GM21528 (cell line): ENCODE data around the gene SHKBP1.
"Not testable (repeated sequence)": the region's sequence is repeated elsewhere in the genome, so short reads cannot be mapped to it uniquely, and the experiment has no call there.

ENCODE experiments used
- ATAC-seq: cut with Tn5 transposase; IDR thresholded peaks from one replicate; pipeline ENCODE4 v1.9.1; 2021; ENCODE audit warnings: mild to moderate bottlenecking, moderate library complexity; ENCODE audit not compliant: unreplicated experiment, low FRiP score

SHKBP1 gene

DNA sequence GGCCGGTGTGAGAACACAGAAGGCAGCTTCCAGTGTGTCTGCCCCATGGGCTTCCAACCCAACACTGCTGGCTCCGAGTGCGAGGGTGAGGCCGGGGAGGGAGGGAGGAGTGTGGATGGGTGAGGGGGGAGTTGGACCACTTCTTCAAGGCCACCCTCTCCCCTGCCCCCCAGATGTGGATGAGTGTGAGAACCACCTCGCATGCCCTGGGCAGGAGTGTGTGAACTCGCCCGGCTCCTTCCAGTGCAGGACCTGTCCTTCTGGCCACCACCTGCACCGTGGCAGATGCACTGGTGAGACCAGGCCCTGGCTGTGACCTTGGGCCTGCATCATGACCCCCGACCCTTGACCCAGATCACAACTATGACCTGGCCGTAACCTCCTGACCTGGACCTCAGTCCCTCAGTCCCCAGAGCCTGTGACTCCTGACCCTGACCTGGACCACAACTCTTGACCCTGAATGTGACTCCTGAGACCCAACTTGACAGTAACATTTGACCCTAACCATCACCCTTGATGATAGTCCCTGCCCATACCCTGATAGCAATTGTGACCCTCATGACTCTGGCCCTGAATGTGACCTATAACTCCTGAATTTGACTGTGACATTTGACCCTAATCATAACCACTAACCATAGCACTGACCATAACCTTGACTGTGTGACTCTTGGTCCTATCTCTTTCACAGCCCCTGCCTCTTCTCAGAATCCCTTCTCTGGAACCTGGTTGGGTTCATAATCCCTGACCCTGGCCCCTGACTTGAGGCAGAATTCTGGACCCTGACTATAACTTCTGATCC, 35.4 kb downstream of the SHKBP1 start:
- ATAC-seq = no peak

DNA sequence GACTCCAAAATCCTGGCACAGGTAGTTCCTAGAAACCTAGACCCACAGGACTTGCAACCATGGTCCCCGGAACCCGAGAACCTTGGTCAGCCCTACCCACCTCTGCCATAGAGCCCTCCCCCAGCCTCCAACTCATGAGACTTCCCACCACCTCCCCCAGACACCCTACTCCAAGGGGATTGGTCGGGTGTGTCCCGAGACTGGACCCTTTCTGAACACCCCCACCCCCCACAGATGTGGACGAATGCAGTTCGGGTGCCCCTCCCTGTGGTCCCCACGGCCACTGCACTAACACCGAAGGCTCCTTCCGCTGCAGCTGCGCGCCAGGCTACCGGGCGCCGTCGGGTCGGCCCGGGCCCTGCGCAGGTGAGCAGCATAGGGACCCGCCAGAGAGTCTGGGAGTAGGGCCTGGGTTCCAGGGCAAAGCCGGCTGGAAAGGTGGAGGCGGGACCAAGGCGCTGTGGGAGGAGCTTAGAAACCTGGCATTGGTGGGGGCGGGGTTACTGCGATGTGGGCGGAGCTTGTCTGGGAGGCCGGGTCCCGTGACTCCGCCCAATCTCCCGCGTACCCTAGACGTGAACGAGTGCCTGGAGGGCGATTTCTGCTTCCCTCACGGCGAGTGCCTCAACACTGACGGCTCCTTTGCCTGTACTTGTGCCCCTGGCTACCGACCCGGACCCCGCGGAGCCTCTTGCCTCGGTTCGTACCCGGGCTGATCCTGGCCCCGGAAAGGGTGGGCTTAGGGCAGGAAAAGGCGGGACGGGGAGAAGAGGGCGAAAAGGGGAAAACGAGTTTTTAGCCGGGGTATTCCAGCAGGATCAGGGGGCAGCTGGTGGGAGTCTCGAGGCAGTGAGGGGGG, 36.4 kb downstream of the SHKBP1 start:
- no peak for ATAC-seq

GRCh38 chr19:40613690-40614621, 37.3 kb downstream of the SHKBP1 start:
- peak; percentile 45 for ATAC-seq

GRCh38 chr19:40614622-40615411, 38.1 kb downstream of the SHKBP1 start:
- no peak for ATAC-seq

DNA sequence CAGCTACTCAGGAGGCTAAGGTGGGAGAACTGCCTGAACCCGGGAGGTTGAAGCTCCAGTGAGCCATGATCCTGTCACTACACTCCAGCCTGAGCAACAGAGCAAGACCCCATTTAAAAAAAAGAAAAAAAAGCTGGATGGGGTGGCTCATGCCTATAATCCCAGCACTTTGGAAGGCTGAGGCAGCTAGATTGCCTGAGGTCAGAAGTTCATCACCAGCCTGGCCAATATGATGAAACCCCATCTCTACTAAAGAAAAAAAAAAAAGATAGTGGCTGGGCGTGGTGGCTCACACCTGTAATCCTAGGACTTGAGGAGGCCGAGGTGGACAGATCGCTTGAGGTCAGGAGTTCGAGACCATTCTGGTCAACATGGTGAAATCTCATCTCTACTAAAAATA, 39.5 kb downstream of the SHKBP1 start:
- no peak for ATAC-seq

DNA sequence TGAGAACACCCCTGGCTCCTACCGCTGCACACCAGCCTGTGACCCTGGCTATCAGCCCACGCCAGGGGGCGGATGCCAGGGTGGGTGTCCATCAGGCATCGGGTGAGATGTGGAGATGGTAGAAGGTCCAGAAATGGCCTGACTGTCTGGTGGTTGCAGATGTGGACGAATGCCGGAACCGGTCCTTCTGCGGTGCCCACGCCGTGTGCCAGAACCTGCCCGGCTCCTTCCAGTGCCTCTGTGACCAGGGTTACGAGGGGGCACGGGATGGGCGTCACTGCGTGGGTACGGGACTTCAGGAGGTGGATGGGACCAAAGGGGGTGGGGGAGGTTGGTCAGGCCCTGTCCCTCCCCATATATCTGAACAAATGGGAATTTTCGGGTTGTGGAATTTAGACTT, 40.3 kb downstream of the SHKBP1 start:
- no peak for ATAC-seq

DNA sequence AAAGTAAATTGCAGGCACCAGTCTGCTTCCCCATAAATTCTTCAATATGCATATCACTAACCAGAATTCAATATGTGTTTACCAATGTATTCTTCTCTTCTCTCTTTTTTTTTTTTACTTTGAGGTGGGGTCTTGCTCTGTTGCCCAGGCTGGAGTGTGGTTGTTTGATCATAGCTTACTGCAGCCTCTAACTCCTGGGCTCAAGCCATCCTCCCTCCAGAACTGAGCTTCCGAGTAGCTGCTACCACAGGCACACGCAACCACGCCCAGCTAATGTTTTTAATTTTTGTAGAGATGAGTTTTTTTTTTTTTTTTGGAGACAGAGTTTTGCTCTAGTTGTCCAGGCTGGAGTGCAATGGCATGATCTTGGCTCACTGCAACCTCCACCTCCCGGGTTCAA, 41.3 kb downstream of the SHKBP1 start:
- ATAC-seq = no peak

DNA sequence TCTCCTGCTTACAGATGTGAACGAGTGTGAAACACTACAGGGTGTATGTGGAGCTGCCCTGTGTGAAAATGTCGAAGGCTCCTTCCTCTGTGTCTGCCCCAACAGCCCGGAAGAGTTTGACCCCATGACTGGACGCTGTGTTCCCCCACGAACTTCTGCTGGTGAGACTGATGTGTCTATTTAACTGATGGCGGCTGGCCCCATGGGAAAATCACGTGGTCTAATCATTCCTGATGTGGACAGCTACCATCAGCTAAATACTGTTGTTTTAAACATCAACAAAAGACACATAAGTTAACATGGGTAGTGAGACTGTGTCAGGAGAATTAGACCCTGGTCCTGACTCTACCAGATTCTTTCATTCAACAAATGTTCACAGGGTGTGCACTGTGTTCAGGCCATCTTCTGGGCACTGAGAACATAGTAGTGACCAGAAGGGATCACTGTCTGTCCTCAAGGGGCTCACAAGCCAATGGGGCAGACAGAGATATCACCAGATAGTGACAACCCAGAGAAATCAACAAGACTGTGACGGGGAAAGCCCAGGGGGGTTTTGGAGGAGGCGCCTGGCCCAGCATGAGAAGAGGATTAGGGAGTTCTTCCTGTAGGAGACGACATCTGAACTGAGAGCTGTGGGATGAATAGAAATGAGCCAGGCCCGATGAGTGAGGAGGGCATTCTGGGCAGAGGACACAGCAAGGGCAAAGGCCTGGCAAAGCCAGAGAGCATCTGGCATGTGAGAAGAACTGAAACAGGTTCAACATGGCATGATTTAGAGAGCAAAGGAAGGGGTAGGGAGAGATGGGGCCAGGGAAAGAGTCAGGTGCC, 42.9 kb downstream of the SHKBP1 start:
- ATAC-seq = no peak

- no peak for ATAC-seq
Measured at GRCh38 chr19:40620161-40620485, 43.5 kb downstream of the SHKBP1 start.

DNA sequence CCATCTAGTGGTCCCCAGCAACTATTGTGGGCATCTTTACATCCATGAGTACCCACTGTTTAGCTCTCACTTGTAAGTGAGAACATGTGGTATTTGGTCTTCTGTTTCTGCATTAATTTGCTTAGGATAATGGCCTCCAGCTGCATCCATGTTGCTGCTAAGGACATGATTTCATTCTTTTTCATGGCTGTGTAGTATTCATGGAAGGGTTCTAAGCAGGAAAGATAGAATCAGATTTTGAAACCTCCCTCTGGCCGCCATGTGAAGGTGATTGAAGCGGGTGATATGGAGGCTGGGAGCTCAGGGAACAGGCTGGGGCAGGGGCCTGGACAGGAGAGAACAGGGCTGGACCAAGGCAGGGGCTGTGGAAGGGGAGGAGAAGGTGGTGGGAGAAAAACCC, 44.6 kb downstream of the SHKBP1 start:
- no peak for ATAC-seq

DNA sequence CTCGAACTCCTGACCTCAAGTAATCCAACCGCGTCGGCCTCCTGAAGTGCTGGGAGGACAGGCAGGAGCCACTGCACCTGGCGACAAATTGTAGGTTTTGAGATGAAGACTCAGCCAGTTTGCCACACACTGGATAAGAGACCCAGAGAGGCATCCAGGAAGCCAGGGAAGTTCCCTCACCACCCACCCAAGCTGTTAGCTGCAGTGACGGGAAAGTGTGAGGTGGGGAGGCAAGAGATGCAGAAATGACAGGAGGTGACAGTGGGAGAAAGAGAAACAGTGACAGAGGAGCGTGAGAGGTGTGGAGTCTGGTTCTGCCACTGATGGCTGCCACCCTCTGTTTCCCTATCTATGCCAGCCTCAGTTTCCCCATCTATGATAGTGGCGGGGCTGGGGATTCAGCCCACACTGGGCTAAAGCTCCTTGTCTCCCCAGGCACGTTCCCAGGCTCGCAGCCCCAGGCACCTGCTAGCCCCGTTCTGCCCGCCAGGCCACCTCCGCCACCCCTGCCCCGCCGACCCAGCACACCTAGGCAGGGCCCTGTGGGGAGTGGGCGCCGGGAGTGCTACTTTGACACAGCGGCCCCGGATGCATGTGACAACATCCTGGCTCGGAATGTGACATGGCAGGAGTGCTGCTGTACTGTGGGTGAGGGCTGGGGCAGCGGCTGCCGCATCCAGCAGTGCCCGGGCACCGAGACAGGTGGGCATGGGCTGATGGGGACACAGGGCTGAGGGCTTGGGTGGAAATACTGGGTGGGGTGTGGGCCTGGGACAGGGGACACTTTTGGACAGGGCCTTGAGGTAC, 45.5 kb downstream of the SHKBP1 start:
- no peak for ATAC-seq

DNA sequence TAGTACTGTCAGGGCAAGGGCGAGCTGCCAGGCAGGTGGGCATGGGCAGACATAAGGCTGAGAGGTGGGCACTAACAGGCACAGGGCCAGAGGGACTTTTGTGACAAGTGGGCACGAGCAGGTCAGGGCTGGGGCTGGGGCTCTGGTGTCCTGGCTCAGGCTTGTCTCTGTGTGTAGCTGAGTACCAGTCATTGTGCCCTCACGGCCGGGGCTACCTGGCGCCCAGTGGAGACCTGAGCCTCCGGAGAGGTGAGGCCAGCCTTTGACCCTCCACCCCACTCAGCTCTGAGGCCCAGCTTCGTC, 46.1 kb downstream of the SHKBP1 start:
- ATAC-seq = no peak

- no peak for ATAC-seq
Measured at GRCh38 chr19:40623403-40624251, 47.0 kb downstream of the SHKBP1 start.

DNA sequence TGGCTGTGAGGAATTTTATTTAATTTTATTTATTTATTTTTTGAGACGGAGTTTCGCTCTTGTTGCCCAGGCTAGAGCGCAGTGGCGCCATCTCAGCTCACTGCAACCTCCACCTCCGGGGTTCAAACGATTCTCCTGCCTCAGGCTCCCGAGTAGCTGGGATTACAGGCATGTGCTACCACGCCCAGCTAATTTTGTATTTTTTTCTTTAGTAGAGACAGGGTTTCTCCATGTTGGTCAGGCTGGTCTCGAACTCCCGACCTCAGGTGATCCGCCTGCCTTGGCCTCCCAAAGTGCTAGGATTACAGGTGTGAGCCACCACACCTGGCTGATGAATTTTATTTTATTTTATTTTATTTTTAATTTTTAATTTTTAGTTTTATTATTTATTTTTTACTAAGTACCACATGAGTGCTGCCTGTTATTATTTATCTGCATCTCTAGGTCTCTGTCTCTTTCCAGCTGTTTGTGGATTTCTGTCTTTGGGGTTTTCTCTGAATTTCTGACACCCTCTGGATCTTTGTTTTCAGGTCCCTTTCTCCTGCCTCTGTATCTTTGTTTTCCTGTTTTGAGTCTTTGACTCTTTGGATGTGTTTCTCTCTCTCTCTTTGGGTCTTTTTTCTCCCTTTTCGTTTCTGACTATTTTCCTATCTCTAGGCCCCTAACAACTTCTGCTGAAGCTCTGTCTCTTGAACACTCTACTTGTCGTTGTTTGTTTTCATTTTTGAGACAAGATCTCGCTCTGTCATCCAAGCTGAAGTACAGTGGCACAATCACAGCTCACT, 47.9 kb downstream of the SHKBP1 start:
- ATAC-seq = not testable (repeated sequence)

DNA sequence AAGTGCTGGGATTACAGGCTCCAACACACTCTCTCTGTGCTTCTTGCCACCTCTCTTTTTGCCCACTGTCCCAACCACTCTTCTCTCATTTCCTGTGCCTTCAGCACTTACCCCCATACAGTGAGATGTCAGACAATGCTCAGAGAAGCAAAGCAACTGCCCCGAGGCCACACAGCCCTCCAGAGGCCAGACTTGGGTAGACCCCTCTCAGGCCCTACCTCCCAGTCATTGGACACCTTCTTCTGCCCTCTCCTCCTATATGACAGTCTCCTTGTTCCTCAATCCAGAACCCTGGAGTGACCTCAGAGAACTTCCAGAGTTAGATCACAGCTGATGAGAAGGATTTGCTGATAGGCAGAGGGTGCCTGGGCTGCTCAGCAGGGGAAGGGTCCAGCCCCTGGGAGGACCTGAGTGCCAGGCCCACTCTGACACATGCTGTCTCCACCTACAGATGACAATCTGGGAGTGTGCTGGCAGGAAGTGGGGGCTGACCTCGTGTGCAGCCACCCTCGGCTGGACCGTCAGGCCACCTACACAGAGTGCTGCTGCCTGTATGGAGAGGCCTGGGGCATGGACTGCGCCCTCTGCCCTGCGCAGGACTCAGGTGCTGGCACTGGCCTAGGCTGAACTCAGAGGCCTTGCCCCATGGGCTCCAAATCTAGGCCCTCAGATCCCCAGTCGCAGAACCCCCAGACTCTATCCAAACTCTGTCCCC, 48.9 kb downstream of the SHKBP1 start:
- no peak for ATAC-seq

GRCh38 chr19:40626918-40627317, 50.2 kb downstream of the SHKBP1 start:
- ATAC-seq = no peak
